Hematopoietic multipotent progenitor cell (in vitro differentiated cells): ENCODE results near the gene KRT85. TPM values are rescaled to one million over a fixed set of nuclear protein-coding genes. Genes with fewer than 3 reads are reported as not detected.

Source experiments
- DNase-seq, 3 donors: peaks; one replicate each; pipeline ENCODE4 v3.0.0-alpha.2; 2011 to 2015; ENCODE audit warnings: low read depth in 2 of 3, low spot score in 2 of 3
- total RNA-seq: library from RNA; depleted of rRNA; stranded (reverse); fragments of >200 nt; gene quantifications from one replicate; pipeline ENCODE4 v1.2.3, GENCODE V29; 2012

The KRT85 gene
- total RNA-seq, 1 donor = not detected

GRCh38 chr12:52311285-52311648 lies 56.0 kb downstream of the KRT85 start:
- no peak for DNase-seq

DNA sequence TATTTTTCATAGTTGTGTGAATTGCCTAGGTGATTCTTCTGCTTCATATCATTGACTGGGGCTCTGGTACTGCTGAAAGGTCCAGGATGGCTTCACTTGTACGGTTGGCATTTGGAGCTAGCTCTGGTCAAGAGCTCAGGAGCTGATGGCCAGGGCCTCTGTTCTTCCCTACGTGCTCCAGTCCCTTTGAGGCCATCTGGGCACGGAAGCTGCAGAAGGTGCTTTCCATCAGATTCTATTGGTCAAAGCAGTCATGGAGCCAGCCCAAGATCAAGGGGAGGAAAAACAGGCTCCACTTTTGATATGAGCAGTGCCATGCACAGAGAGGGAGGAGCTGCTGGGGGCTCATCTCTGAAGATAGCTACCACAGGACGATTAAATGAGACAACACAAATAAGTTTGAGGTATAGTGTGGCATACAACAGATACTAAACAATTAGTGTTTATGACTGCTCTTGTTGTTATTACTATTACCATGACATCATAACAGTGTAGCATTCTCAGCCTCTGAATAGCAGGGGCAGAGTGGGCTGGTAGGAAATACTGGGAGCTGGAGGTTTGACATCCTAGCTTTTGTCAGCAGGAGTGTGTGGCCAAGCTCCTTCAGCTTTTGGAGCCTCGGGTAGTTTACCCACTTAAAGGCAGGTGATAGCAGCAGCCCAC lies 56.5 kb downstream of the KRT85 start:
- DNase-seq = no peak

Other genes with a start within 250 kb of the KRT85 start
- under 0.01 TPM for gene KRT80, start 175.5 kb downstream of the KRT85 start, total RNA-seq
- 3.8 TPM for gene KRT7, start 134.2 kb downstream of the KRT85 start, total RNA-seq
- gene KRT86, start 92.8 kb downstream of the KRT85 start, total RNA-seq = under 0.01 TPM
- gene KRT81, start 75.9 kb downstream of the KRT85 start, total RNA-seq = 2.7 TPM
- not detected for gene KRT83, start 46.1 kb downstream of the KRT85 start, total RNA-seq
- not detected for gene KRT84, start 18.2 kb upstream of the KRT85 start, total RNA-seq
- not detected for gene KRT82, start 38.9 kb upstream of the KRT85 start, total RNA-seq
- gene KRT75, start 66.9 kb upstream of the KRT85 start, total RNA-seq = not detected
- gene KRT6B, start 84.7 kb upstream of the KRT85 start, total RNA-seq = not detected
- not detected for gene KRT6C, start 106.3 kb upstream of the KRT85 start, total RNA-seq
- not detected for gene KRT6A, start 125.8 kb upstream of the KRT85 start, total RNA-seq
- gene KRT5, start 152.9 kb upstream of the KRT85 start, total RNA-seq = not detected
- gene KRT71, start 185.7 kb upstream of the KRT85 start, total RNA-seq = not detected
- gene KRT74, start 206.4 kb upstream of the KRT85 start, total RNA-seq = not detected
- under 0.01 TPM for gene KRT72, start 234.0 kb upstream of the KRT85 start, total RNA-seq